Natural killer cell (primary cell): ENCODE data around the gene LNX1. TPM values are rescaled to one million over a fixed set of nuclear protein-coding genes. Genes with fewer than 3 reads are reported as not detected.

Source experiments
- ATAC-seq, 3 donors: fragments of 150-1000 bp in 2 of 3; fragments of 200-7000 bp in 1 of 3; cut with Tn5 transposase; 1 replicate in 1 of 3; 2 replicates in 2 of 3; pipeline ENCODE4 v1.10.0; 2021; ENCODE audit warnings: mild to moderate bottlenecking in 2 of 3, moderate library complexity in 2 of 3
- DNase-seq, 2 donors: peaks; one replicate each; pipeline versions ENCODE4 v3.0.0 to v3.0.0-alpha.2; 2013 to 2021; ENCODE audit warnings: mixed read lengths in 1 of 2
- H3K27ac ChIP-seq: one replicate; pipeline ENCODE4 v1.5.1; 2013; ENCODE audit warnings: mild to moderate bottlenecking, low read length
- H3K27me3 ChIP-seq: one replicate; pipeline ENCODE4 v1.6.1; 2013; ENCODE audit warnings: low read length; ENCODE audit not compliant: control insufficient read depth, insufficient read depth
- H3K36me3 ChIP-seq: one replicate; pipeline ENCODE4 v1.6.1; 2013; ENCODE audit warnings: low read length; ENCODE audit not compliant: control insufficient read depth, insufficient read depth
- H3K4me1 ChIP-seq: one replicate; pipeline ENCODE4 v1.6.1; 2013; ENCODE audit warnings: low read length; ENCODE audit not compliant: control insufficient read depth, insufficient read depth
- H3K4me3 ChIP-seq: one replicate; pipeline ENCODE4 v1.5.1; 2013; ENCODE audit warnings: low read length
- H3K9me3 ChIP-seq: one replicate; pipeline ENCODE4 v1.6.1; 2013; ENCODE audit warnings: low read length; ENCODE audit not compliant: control insufficient read depth, insufficient read depth
- H3K27ac Mint-ChIP-seq, 2 donors: one replicate each; pipeline ENCODE4 v1.8.0; 2022; ENCODE audit warnings: mild to moderate bottlenecking in 2 of 2, mixed read lengths in 2 of 2, moderate library complexity in 1 of 2
- H3K27me3 Mint-ChIP-seq, 2 donors: one replicate each; pipeline ENCODE4 v1.8.0; 2022; ENCODE audit warnings: low read depth in 2 of 2, mixed read lengths in 2 of 2
- H3K36me3 Mint-ChIP-seq: one replicate; pipeline ENCODE4 v1.8.0; 2022; ENCODE audit warnings: mixed read lengths
- H3K4me1 Mint-ChIP-seq, 2 donors: one replicate each; pipeline ENCODE4 v1.8.0; 2022; ENCODE audit warnings: mixed read lengths in 2 of 2
- H3K4me3 Mint-ChIP-seq: one replicate; pipeline ENCODE4 v1.8.0; 2022; ENCODE audit warnings: mild to moderate bottlenecking, moderate library complexity, mixed read lengths
- H3K9me3 Mint-ChIP-seq, 2 donors: one replicate each; pipeline ENCODE4 v1.8.0; 2022; ENCODE audit warnings: mixed read lengths in 2 of 2
- WGBS: methylation state at CpG from one replicate; pipeline ENCODE4 v1.1.7; 2013; ENCODE audit warnings: missing lambda C conversion rate; ENCODE audit not compliant: insufficient coverage; 5-methylcytosine and 5-hydroxymethylcytosine counted together
- intact Hi-C: fragments of 100-400 bp; cut with micrococcal nuclease; formaldehyde crosslinking; loops from one replicate; pipeline ENCODE4 v1.14.2; 2022
- total RNA-seq, 4 donors: library from RNA; stranded (reverse); fragments of 120-200 nt in 1 of 4; gene quantifications; one replicate each; pipeline versions ENCODE4 v1.2.3 to v1.2.4, GENCODE V29; 2013 to 2022
- TF ChIP-seq, protein P1 (sequence below): fragments of 200-600 bp; IDR thresholded peaks from one replicate; pipeline ENCODE4 v1.8.0; 2022; ENCODE audit warnings: antibody characterized with exemption

The LNX1 gene
- total RNA-seq, 3 donors from 2014 or later (not counting 1 experiment from before 2014, with no cell fraction given): not detected

DNA sequence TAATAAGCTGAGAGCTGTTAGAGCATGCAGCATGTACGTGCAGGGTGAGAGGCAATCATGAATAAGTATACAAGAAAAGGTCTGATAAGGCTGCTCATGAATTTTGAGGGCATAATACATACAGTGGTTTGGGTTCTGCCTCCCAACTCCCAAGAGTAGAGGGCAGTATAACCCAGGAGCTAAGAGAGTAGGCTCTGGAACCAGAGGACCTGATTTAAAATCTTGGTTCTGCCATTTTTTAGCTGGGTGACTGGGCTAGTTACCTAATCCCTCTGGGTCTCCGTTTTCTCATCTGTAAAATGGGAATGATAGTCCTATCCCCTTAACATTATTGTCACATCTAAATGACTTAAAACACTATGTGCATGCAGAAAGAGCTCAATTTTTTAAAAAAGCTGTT is 85.3 kb downstream of the LNX1 start:
- no peak overlapping the region for H3K27ac ChIP-seq
- Mint-ChIP-seq H3K36me3 (no peaks in the 10 kb centered on the region), H3K27me3 (no peaks in the 10 kb centered on the region), H3K9me3 (no peaks in the 10 kb centered on the region), H3K4me1 (no peaks in the 10 kb centered on the region), H3K27ac (no peak overlapping the region), H3K4me3 (no peak overlapping the region)
- no peaks in the 10 kb centered on the region for H3K36me3 ChIP-seq
- H3K9me3 ChIP-seq: no peaks in the 10 kb centered on the region
- H3K27me3 ChIP-seq: no peaks in the 10 kb centered on the region
- TF ChIP-seq, protein P1, sequence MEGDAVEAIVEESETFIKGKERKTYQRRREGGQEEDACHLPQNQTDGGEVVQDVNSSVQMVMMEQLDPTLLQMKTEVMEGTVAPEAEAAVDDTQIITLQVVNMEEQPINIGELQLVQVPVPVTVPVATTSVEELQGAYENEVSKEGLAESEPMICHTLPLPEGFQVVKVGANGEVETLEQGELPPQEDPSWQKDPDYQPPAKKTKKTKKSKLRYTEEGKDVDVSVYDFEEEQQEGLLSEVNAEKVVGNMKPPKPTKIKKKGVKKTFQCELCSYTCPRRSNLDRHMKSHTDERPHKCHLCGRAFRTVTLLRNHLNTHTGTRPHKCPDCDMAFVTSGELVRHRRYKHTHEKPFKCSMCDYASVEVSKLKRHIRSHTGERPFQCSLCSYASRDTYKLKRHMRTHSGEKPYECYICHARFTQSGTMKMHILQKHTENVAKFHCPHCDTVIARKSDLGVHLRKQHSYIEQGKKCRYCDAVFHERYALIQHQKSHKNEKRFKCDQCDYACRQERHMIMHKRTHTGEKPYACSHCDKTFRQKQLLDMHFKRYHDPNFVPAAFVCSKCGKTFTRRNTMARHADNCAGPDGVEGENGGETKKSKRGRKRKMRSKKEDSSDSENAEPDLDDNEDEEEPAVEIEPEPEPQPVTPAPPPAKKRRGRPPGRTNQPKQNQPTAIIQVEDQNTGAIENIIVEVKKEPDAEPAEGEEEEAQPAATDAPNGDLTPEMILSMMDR: no peak
- intact Hi-C loops: no loop called here
- no peak for ATAC-seq
- no peaks in the 10 kb centered on the region for H3K4me1 ChIP-seq
- no peak overlapping the region for H3K4me3 ChIP-seq
- 72% methylated on average over 2 of the region's 2 CpGs for WGBS
- DNase-seq: no peak

DNA sequence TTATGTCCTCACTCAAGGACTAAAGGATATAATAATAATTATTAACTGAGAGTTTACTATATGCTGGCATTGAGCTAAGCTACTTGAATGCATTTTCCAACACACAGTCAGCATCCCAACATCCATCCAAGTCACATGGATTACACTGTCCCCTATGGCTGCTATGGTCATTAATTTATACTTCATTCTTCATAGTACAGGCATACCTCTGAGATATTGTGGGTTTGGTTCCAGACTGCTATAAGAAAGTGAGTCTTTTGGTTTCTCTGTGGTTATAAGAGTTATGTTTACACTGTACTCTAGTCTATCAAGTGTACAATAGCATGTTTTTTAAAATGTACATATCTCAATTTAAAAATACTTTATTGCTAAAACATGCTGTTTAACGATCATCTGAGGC is 89.2 kb downstream of the LNX1 start:
- 87% methylated on average over 1 of the region's 1 CpG for WGBS
- no peak overlapping the region for H3K4me3 ChIP-seq
- peaks cover 0 to 4% of the 10 kb centered on the region in 2 donors for H3K27me3 Mint-ChIP-seq
- H3K9me3 Mint-ChIP-seq: no peaks in the 10 kb centered on the region
- no peak overlapping the region for H3K27ac Mint-ChIP-seq
- TF ChIP-seq, protein P1: no peak
- no peaks in the 10 kb centered on the region for H3K36me3 ChIP-seq
- H3K4me3 Mint-ChIP-seq: no peak overlapping the region
- DNase-seq (no peak), ATAC-seq (no peak)
- H3K4me1 Mint-ChIP-seq: no peaks in the 10 kb centered on the region
- H3K4me1 ChIP-seq: no peaks in the 10 kb centered on the region
- no peak overlapping the region for H3K27ac ChIP-seq
- no peaks in the 10 kb centered on the region for H3K27me3 ChIP-seq
- intact Hi-C loops: no loop called here
- no peaks in the 10 kb centered on the region for H3K36me3 Mint-ChIP-seq
- H3K9me3 ChIP-seq: no peaks in the 10 kb centered on the region

DNA sequence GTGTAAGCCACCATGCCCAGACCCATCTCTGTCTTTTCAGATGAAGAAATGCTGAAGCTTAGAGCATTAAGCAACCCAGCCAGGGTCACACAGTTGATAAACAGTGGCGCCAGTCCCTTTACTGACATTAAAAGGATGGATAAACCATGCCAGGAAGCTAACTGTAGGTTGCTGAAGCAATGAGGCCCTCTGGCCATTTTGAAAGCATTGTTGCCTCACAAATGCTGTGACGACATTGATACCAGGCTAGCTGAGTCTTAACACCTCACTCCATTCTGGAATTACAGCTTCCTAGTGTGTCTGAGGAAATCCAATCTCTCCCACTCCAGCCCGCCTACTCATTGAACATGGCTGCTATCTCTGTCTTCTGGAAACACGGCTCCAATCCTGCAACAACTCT is 89.7 kb downstream of the LNX1 start:
- 88% methylated on average over 4 of the region's 4 CpGs for WGBS
- Mint-ChIP-seq H3K27me3 (peaks cover 0 to 4% of the 10 kb centered on the region in 2 donors), H3K27ac (no peak overlapping the region), H3K4me3 (no peak overlapping the region), H3K4me1 (no peaks in the 10 kb centered on the region), H3K36me3 (no peaks in the 10 kb centered on the region), H3K9me3 (no peaks in the 10 kb centered on the region)
- intact Hi-C loops: no loop called here
- DNase-seq (no peak), ATAC-seq (no peak)
- Histone ChIP-seq H3K4me3 (no peak overlapping the region), H3K27ac (no peak overlapping the region), H3K4me1 (no peaks in the 10 kb centered on the region), H3K9me3 (no peaks in the 10 kb centered on the region), H3K36me3 (no peaks in the 10 kb centered on the region), H3K27me3 (no peaks in the 10 kb centered on the region)
- TF ChIP-seq, protein P1: no peak

DNA sequence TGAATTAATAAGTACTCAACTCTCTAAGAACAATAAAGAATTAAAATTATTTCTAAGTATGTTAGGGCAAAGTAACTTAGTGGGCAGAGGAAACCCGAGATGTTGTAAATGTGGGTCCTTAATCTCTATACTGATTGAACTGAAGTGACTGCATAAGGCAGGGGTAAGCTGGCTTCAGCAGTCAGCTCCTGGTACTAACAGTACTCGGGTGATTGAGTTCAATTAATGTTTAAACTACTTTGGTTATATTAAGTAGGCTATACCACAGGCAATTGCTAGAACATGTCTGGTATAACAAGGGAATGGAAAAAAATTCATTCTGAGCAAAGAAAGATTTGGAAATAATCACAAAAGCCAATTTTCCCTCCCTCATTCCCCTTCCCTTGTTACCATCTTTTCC is 90.7 kb downstream of the LNX1 start:
- Histone ChIP-seq H3K9me3 (no peaks in the 10 kb centered on the region), H3K27me3 (no peaks in the 10 kb centered on the region), H3K4me1 (no peaks in the 10 kb centered on the region), H3K27ac (no peak overlapping the region), H3K4me3 (no peak overlapping the region), H3K36me3 (no peaks in the 10 kb centered on the region)
- no peak for ATAC-seq
- H3K27me3 Mint-ChIP-seq: peaks cover 0 to 4% of the 10 kb centered on the region in 2 donors
- no peaks in the 10 kb centered on the region for H3K4me1 Mint-ChIP-seq
- TF ChIP-seq, protein P1: no peak
- no peak overlapping the region for H3K4me3 Mint-ChIP-seq
- 97% methylated on average over 2 of the region's 2 CpGs for WGBS
- no peak for DNase-seq
- H3K36me3 Mint-ChIP-seq: no peaks in the 10 kb centered on the region
- H3K9me3 Mint-ChIP-seq: no peaks in the 10 kb centered on the region
- H3K27ac Mint-ChIP-seq: no peak overlapping the region
- intact Hi-C loops: no loop called here
